Stimulated activated CD4-positive, alpha-beta T cell treated with anti-CD3 and anti-CD28 coated beads, TNF-alpha, amount 100 ng/mL, for 4 hours (primary cell): Measurements from ENCODE around the gene SEC24D.

ENCODE experiments used
- DNase-seq, 3 experiments: peaks; one replicate each; pipeline ENCODE4 v3.0.0-alpha.2; 2020; ENCODE audit warnings: low read depth in 3 of 3

The SEC24D gene

DNA sequence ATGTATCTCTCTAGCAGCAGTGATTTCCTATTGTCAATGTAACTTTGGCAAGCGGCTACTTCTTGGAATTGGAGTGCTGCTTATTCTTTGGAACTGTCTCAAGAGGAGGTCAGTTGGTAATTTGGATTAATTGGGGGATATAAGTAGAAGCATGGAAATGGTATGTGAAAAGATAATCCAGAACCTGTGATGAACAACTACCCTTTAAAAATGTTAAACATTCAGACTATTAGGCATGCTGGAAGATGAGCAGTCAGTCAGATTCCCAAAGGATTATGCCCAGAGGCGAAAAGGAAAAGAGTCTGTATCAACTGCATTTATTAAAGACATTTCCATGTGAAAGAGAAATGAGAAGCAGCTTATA lies 62.5 kb downstream of the SEC24D start:
- DNase-seq = no peak

GRCh38 chr4:118772767-118773428 lies 63.0 kb downstream of the SEC24D start:
- no peak for DNase-seq

GRCh38 chr4:118772081-118772766 lies 63.7 kb downstream of the SEC24D start:
- no peak for DNase-seq

DNA sequence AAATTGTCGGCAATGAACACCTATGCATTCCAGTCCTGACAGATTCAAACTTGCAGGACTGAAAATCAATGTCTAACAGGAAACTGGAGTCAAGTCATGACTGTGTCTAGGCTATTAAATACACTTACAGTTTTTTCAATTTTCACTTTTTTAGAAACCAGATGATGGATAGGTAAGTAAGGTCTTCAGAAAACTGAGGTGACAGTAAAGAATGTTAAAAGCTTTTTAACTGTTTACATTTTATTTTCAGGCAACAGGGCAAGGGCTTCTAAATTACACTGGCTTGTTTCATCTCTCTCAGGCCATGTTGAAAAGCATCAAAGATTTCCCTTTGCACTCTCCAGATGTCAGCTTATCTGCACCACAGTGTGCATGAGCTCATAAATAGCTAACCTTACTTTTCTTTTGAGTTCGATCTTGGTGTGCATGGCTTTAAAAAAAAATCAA lies 65.2 kb downstream of the SEC24D start:
- DNase-seq = no peak

DNA sequence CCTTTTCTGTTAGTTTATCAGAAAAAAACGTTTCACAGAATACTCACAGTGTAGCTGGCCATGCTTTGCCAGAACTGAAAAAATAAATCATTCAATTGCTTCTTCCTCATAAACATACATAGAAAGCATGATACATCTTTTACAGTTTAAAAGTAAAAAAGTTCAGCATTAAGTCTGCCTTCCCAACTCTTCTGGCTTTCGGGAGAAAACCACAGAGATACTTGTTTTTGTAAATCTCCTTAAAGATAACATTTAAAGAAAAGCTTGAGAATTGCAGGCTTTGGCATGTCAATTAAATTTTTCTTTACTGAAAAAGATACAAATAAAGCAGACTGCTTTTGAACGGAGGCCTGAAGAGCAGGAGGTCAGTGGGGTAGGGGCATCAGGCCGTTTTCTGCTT lies 66.8 kb downstream of the SEC24D start:
- DNase-seq = no peak

DNA sequence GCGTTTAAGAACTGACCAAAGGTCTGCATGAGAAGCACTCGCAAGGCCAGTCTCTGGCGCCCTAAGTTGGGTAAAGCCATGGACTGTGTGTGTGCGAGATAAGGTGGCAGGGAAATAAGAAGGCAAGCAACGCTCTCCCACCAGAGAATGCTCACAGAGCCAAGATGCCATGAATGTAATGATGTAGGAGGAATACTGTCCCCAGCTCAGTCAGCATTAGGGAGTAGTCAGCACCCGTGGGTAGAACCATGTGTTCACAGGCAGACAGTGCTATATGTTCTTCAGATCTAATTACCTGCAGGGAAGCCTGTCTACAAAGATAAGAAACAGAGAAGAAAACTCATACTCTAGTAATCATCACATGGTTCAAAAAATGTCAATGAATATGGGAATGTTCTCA lies 68.8 kb downstream of the SEC24D start:
- DNase-seq = no peak

GRCh38 chr4:118765399-118765798 lies 70.5 kb downstream of the SEC24D start:
- DNase-seq = no peak

GRCh38 chr4:118762730-118763477 lies 73.0 kb downstream of the SEC24D start:
- no peak for DNase-seq

DNA sequence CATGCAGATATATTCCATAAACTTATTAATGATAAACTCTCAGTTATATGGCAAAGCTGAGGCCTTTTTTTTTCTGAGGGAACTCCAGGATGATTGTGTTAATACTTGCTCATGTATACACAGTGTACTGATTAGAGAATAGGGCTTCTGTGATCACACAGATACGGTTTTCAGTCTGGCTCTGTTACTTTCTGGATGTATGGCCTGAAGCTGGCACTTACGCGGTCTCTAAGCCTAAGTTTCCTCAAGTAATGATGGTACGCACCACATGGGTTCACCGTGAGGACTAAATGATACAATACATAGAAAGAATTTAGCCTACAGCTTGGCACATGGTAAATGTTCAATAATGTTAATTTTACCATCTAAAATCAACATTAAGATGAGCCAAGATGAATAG lies 73.8 kb downstream of the SEC24D start:
- DNase-seq = no peak

DNA sequence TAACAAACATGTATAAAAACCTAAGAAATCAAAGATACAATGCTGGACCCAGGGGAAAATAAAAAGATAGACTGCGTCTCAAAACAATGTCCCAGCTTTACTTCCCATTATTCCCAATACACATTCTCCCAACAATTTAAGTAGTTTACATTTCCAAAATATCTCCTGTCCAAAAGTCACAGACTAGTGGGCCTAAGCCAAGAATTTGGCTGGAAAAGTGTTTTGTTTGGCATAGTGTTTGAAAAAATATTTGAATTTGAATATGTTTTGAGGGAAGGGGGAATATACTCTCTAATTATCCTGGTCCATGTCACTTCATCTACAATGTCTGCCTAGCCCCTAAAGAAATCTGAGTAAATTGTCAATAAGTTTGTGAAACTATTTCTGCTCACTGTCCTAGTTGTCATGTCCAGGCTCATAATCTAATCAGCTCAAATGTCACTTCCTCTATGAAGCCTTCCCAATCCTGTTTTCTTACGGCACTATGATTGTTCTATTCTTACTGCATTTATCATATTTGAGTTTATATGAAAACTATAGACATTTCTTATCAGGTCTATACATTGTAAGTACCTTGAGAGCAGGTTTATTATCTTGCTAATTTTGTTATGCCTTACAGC lies 74.4 kb downstream of the SEC24D start:
- no peak for DNase-seq

DNA sequence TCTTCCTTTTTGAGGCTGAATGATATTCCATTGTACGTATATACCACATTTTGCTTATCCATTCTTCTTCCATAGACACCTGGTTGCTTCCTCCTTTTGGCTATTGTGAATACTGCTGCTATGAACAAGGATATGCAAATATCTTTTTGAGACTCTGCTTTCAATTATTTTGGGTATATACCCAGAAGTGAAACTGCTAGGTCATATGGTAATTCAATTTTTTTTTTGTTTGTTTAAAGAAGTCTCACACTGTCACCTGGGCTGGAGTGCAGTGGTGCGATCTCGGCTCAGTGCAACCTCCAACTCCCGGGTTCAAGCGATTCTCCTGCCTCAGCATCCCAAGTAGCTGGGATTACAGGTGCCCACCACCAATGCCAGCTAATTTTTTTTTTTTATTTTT lies 75.4 kb downstream of the SEC24D start:
- DNase-seq = no peak

DNA sequence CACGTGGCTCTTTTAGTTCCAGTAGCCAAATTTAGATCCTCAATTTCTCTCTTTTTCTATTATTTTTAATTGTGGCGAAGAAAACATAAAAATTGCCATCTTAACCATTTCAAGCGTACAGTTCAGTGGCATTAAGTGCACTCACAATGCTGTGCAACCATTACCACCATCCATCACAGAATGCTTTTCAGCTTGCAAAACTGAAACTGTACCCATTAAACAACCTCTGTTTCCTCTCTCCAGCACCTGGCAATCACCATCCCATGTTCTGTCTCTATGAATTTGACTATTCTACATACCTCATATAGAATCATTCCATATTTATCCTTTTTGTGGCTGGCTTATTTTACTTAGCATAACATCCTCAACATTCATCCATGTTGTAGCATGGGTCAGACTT lies 75.8 kb downstream of the SEC24D start:
- no peak for DNase-seq

GRCh38 chr4:118759481-118759880 lies 76.4 kb downstream of the SEC24D start:
- no peak for DNase-seq

GRCh38 chr4:118758293-118758692 lies 77.6 kb downstream of the SEC24D start:
- no peak for DNase-seq

DNA sequence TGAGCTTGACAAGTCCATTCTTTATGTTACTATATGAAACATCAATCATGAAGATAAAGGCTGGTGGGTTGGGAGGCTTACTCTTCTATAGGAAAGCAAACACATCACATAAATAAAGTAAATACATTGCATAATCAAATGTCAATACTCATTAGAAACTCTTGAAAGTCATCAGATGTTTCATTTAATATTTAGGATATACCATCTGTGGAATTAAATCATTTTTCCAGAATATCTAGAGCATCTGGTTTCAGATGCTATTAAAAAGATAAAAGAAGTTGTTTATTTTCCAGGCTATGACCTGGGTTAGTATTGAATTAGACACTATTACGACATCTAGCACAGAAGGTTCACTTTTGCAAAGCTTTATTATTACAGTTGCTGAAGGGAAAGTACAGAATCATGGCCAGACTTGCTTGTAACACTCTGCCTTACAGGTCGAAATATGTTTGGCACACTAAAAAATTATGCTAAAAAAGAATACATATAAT lies 78.1 kb downstream of the SEC24D start:
- no peak for DNase-seq

DNA sequence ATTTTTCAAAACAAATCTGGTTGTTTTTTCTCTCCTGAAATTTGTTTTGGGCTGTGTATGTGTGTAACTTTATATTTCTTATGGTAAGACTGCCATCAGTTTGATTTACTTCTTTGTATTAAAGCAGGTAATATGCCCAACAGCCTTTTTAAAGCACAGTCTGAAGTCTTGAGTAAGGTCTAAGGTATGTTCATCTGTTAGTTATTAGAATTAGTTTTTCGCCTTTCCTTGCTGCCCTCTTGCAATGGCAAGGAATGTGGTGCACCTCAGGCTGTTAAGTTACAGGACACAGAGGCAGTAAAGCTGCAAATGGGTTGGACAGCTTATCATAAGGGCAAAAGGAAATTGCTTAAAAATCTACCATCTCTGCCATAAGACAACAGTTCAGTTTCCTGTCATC lies 79.0 kb downstream of the SEC24D start:
- no peak for DNase-seq

GRCh38 chr4:118756429-118756828 lies 79.5 kb downstream of the SEC24D start:
- DNase-seq = no peak

- no peak for DNase-seq
Observed at GRCh38 chr4:118755438-118756226, 80.3 kb downstream of the SEC24D start.

GRCh38 chr4:118754890-118755289 lies 81.0 kb downstream of the SEC24D start:
- DNase-seq = no peak

GRCh38 chr4:118753685-118754084 lies 82.2 kb downstream of the SEC24D start:
- no peak for DNase-seq

DNA sequence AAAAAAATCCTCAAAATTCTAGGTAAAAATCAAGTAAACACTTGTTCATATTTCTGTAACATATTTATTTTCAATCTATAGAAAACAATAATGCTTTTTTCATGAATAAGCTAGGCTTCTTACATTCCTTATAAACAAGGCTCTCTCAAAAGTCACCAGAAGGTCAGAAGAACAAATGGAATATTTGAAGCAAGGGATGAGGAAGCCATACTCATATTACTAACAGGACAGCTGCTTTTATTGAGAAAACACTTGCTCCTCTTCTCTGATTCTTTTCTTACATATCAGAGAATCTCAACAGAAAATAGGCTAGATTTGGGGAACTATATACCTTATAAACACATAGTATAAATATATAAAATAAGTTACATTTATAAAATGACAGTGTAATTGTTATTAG lies 82.8 kb downstream of the SEC24D start:
- no peak for DNase-seq

- DNase-seq = no peak
Observed at GRCh38 chr4:118752551-118752950, 83.4 kb downstream of the SEC24D start.
